Activated CD4-positive, alpha-beta T cell treated with anti-CD3 and anti-CD28 coated beads for 48 hours (primary cell): Measurements from ENCODE around the gene RBM15B.
"Not testable (repeated sequence)": the region's sequence is repeated elsewhere in the genome, so short reads cannot be mapped to it uniquely, and the experiment has no call there.

Experiments used
- DNase-seq: peaks from one replicate; pipeline ENCODE4 v3.0.0-alpha.2; 2020

The RBM15B gene

GRCh38 chr3:51391075-51391565 is at the start of gene RBM15B:
Gene RBM15B, plus strand, starts transcription at chr3:51391285. Its CDS starts 115 bp downstream, at chr3:51391400.
- peak; percentile 98 for DNase-seq

- DNase-seq, result no peak
These were observed 47.0 kb upstream of the RBM15B start for GRCh38 chr3:51343918-51344687.

- no peak for DNase-seq
These were observed 40.3 kb upstream of the RBM15B start for GRCh38 chr3:51350751-51351150.

- DNase-seq, result no peak
These were observed 38.0 kb upstream of the RBM15B start for GRCh38 chr3:51353131-51353530.

GRCh38 chr3:51353691-51354090 is 37.4 kb upstream of the RBM15B start:
- no peak for DNase-seq

- DNase-seq, result no peak
These were observed 36.9 kb upstream of the RBM15B start for GRCh38 chr3:51354172-51354571.

GRCh38 chr3:51354731-51355615 is 36.1 kb upstream of the RBM15B start:
- DNase-seq, result no peak

- no peak for DNase-seq
These were observed 35.0 kb upstream of the RBM15B start for GRCh38 chr3:51355891-51356578.

- no peak for DNase-seq
These were observed 33.2 kb upstream of the RBM15B start for GRCh38 chr3:51357856-51358255.

- no peak for DNase-seq
These were observed 32.1 kb upstream of the RBM15B start for GRCh38 chr3:51358981-51359380.

- no peak for DNase-seq
These were observed 30.3 kb upstream of the RBM15B start for GRCh38 chr3:51360806-51361205.

- DNase-seq, result no peak
These were observed 29.3 kb upstream of the RBM15B start for GRCh38 chr3:51361746-51362145.

GRCh38 chr3:51362476-51362875 is 28.6 kb upstream of the RBM15B start:
- DNase-seq, result no peak

- not testable (repeated sequence) for DNase-seq
These were observed 22.8 kb upstream of the RBM15B start for GRCh38 chr3:51368276-51368675.

- DNase-seq, result peak; percentile 69
These were observed 19.0 kb upstream of the RBM15B start for GRCh38 chr3:51371943-51372557.

GRCh38 chr3:51373658-51374421 is 17.2 kb upstream of the RBM15B start:
- no peak for DNase-seq

GRCh38 chr3:51374456-51374855 is 16.6 kb upstream of the RBM15B start:
- DNase-seq, result no peak

- DNase-seq, result no peak
These were observed 15.9 kb upstream of the RBM15B start for GRCh38 chr3:51375136-51375535.

- DNase-seq, result no peak
These were observed 15.5 kb upstream of the RBM15B start for GRCh38 chr3:51375571-51375970.

- no peak for DNase-seq
These were observed 13.0 kb upstream of the RBM15B start for GRCh38 chr3:51378065-51378464.

- DNase-seq, result no peak
These were observed 12.4 kb upstream of the RBM15B start for GRCh38 chr3:51378726-51379125.

GRCh38 chr3:51379301-51379700 is 11.8 kb upstream of the RBM15B start:
- no peak for DNase-seq
